ENCODE measurements around the gene RNF26.

Gene RNF26

GRCh38 chr11:119306373-119306890 is 27.9 kb upstream of the RNF26 start:
- H3K27me3 ChIP-seq (ENCODE audit: low read depth, low read length), result no peaks in the 10 kb centered on the region
- no peak for TF ChIP-seq CTCF (IDR thresholded peaks at IDR 0.05; ENCODE audit: low read depth, low read length)
- TF ChIP-seq EZH2phosphoT487 (IDR thresholded peaks at IDR 0.05; ENCODE audit: low read depth), result no peak
- no peaks in the 10 kb centered on the region for H3K9me3 ChIP-seq (ENCODE audit: insufficient read depth, low read length)
- H3K79me2 ChIP-seq (ENCODE audit: low read length), result no peaks in the 10 kb centered on the region
- H3K4me3 ChIP-seq (ENCODE audit: low read length), result no peak overlapping the region
- H3K4me2 ChIP-seq (ENCODE audit: low read length), result no peak overlapping the region
- peaks cover 53% of the 10 kb centered on the region for H3K36me3 ChIP-seq (replicated peaks; ENCODE audit: low read depth, low read length)
- H3K27ac ChIP-seq (ENCODE audit: low read length), result no peak overlapping the region
- no peak overlapping the region for H2AFZ ChIP-seq (ENCODE audit: low read depth, low read length)
- no peak overlapping the region for H3K9ac ChIP-seq (ENCODE audit: low read length)
- H3K4me1 ChIP-seq (ENCODE audit: low read length), result no peaks in the 10 kb centered on the region
- H4K20me1 ChIP-seq (ENCODE audit: insufficient read depth, low read length), result no peaks in the 10 kb centered on the region

- Histone ChIP-seq H3K9ac (ENCODE audit: low read length) (no peak overlapping the region), H3K36me3 (replicated peaks; ENCODE audit: low read depth, low read length) (peaks cover 45% of the 10 kb centered on the region), H4K20me1 (ENCODE audit: insufficient read depth, low read length) (no peaks in the 10 kb centered on the region), H3K4me1 (ENCODE audit: low read length) (no peaks in the 10 kb centered on the region), H3K27ac (ENCODE audit: low read length) (no peak overlapping the region), H3K4me2 (ENCODE audit: low read length) (no peak overlapping the region), H2AFZ (ENCODE audit: low read depth, low read length) (no peak overlapping the region), H3K79me2 (ENCODE audit: low read length) (no peaks in the 10 kb centered on the region), H3K27me3 (ENCODE audit: low read depth, low read length) (no peaks in the 10 kb centered on the region), H3K9me3 (ENCODE audit: insufficient read depth, low read length) (no peaks in the 10 kb centered on the region), H3K4me3 (ENCODE audit: low read length) (no peak overlapping the region)
- peak; percentile 21 for TF ChIP-seq CTCF (IDR thresholded peaks at IDR 0.05; ENCODE audit: low read depth, low read length)
- TF ChIP-seq EZH2phosphoT487 (IDR thresholded peaks at IDR 0.05; ENCODE audit: low read depth), result no peak
Measured at GRCh38 chr11:119307219-119307618, 27.1 kb upstream of the RNF26 start.

- peaks cover 39% of the 10 kb centered on the region for H3K36me3 ChIP-seq (replicated peaks; ENCODE audit: low read depth, low read length)
- no peak overlapping the region for H3K9ac ChIP-seq (ENCODE audit: low read length)
- no peaks in the 10 kb centered on the region for H3K79me2 ChIP-seq (ENCODE audit: low read length)
- no peaks in the 10 kb centered on the region for H4K20me1 ChIP-seq (ENCODE audit: insufficient read depth, low read length)
- no peaks in the 10 kb centered on the region for H3K27me3 ChIP-seq (ENCODE audit: low read depth, low read length)
- no peak overlapping the region for H3K4me3 ChIP-seq (ENCODE audit: low read length)
- H3K9me3 ChIP-seq (ENCODE audit: insufficient read depth, low read length), result no peaks in the 10 kb centered on the region
- TF ChIP-seq CTCF (IDR thresholded peaks at IDR 0.05; ENCODE audit: low read depth, low read length) (no peak), EZH2phosphoT487 (IDR thresholded peaks at IDR 0.05; ENCODE audit: low read depth) (no peak)
- H3K4me2 ChIP-seq (ENCODE audit: low read length), result no peak overlapping the region
- H2AFZ ChIP-seq (ENCODE audit: low read depth, low read length), result no peak overlapping the region
- H3K4me1 ChIP-seq (ENCODE audit: low read length), result no peaks in the 10 kb centered on the region
- no peak overlapping the region for H3K27ac ChIP-seq (ENCODE audit: low read length)
Measured at GRCh38 chr11:119307974-119308373, 26.4 kb upstream of the RNF26 start.

GRCh38 chr11:119309411-119309810 is 24.9 kb upstream of the RNF26 start:
- Histone ChIP-seq H3K9ac (ENCODE audit: low read length) (no peak overlapping the region), H3K4me2 (ENCODE audit: low read length) (no peak overlapping the region), H3K79me2 (ENCODE audit: low read length) (no peaks in the 10 kb centered on the region), H3K27ac (ENCODE audit: low read length) (no peak overlapping the region), H3K27me3 (ENCODE audit: low read depth, low read length) (no peaks in the 10 kb centered on the region), H2AFZ (ENCODE audit: low read depth, low read length) (no peak overlapping the region), H3K4me1 (ENCODE audit: low read length) (no peaks in the 10 kb centered on the region), H4K20me1 (ENCODE audit: insufficient read depth, low read length) (no peaks in the 10 kb centered on the region), H3K4me3 (ENCODE audit: low read length) (no peak overlapping the region), H3K9me3 (ENCODE audit: insufficient read depth, low read length) (no peaks in the 10 kb centered on the region), H3K36me3 (replicated peaks; ENCODE audit: low read depth, low read length) (peaks cover 31% of the 10 kb centered on the region)
- TF ChIP-seq CTCF (IDR thresholded peaks at IDR 0.05; ENCODE audit: low read depth, low read length), result no peak
- no peak for TF ChIP-seq EZH2phosphoT487 (IDR thresholded peaks at IDR 0.05; ENCODE audit: low read depth)
